K562 (cell line): ENCODE results near the gene STC2. TPM values are rescaled to one million over a fixed set of nuclear protein-coding genes. Genes with fewer than 3 reads are reported as not detected.

Experiments used
- ATAC-seq: fragments of 200-7000 bp; cut with Tn5 transposase; 3 replicates; pipeline ENCODE4 v1.9.1; 2020; ENCODE audit warnings: moderate library complexity
- BruUV-seq: library from RNA; stranded (reverse); fragments of 400-500 nt; replicated peaks from 2 replicates; lab custom pipeline; 2021; lab: Mats Ljungman, UMichigan
- CTCF ChIA-PET: fragments of 300-600 bp; formaldehyde crosslinking; extraction: SDS; loops from one replicate; lab custom pipeline; 2021; ENCODE audit warnings: low intra/inter-chr PET ratio; lab: Yijun Ruan, JAX
- POLR2A ChIA-PET: fragments of 300-600, 350-650 bp; sonication (Branson Sonifier 250); formaldehyde crosslinking; extraction: SDS; loops from one replicate; lab custom pipeline; 2021; ENCODE audit warnings: antibody characterized with exemption, inconsistent platforms; lab: Yijun Ruan, JAX
- DNase-seq, 4 experiments: peaks; one replicate each; pipeline versions ENCODE4 v3.0.0 to v3.0.0-alpha.2; 2011 to 2018; ENCODE audit warnings: low spot score in 3 of 4, mixed read lengths in 3 of 4; ENCODE audit errors: extremely low read depth in 1 of 4
- FAIRE-seq: peaks from 2 replicates; lab custom pipeline; 2011; peaks lifted over from hg19 to GRCh38; lab: Jason Lieb, UNC
- H2AFZ ChIP-seq: 2 replicates; pipeline ENCODE4 v1.6.0; 2011; ENCODE audit warnings: low read depth, low read length, control low read depth, inconsistent platforms
- H3K27ac ChIP-seq: fragments of 200-600 bp; 3 replicates; pipeline ENCODE4 v1.8.0; 2011; ENCODE audit warnings: low read depth, mild to moderate bottlenecking, control low read depth, inconsistent platforms, low read length, moderate library complexity, mixed read lengths; ENCODE audit errors: extremely low read depth
- H3K27me3 ChIP-seq, 2 experiments: fragments of 300-600 bp in 1 of 2; 2 replicates in 1 of 2; 3 replicates in 1 of 2; pipeline versions ENCODE4 v1.6.0 to v1.8.0; 2011; ENCODE audit warnings: inconsistent platforms in 2 of 2, low read length in 2 of 2, mild to moderate bottlenecking in 1 of 2, mixed read lengths in 1 of 2, moderate library complexity in 1 of 2; ENCODE audit not compliant: control insufficient read depth in 2 of 2, insufficient read depth in 2 of 2
- H3K36me3 ChIP-seq: fragments of 300-600 bp; 3 replicates; pipeline ENCODE4 v1.8.0; 2011; ENCODE audit warnings: mild to moderate bottlenecking, low read length, inconsistent platforms; ENCODE audit not compliant: control insufficient read depth, insufficient read depth
- H3K4me1 ChIP-seq, 2 experiments: fragments of 200-600 bp in 1 of 2; replicated peaks in 1 of 2; 2 replicates in 1 of 2; 3 replicates in 1 of 2; pipeline versions ENCODE4 v1.5.1 to v1.8.0; 2011; ENCODE audit warnings: inconsistent platforms in 2 of 2, low read length in 2 of 2, mild to moderate bottlenecking in 1 of 2, mixed read lengths in 1 of 2, moderate library complexity in 1 of 2; ENCODE audit not compliant: control insufficient read depth in 2 of 2, insufficient read depth in 2 of 2
- H3K4me2 ChIP-seq: 2 replicates; pipeline ENCODE4 v1.6.1; 2011; ENCODE audit warnings: low read length, control low read depth, inconsistent platforms, mixed read lengths; ENCODE audit not compliant: insufficient read depth
- H3K4me3 ChIP-seq: fragments of 200-600 bp; sonication (generic), shearing (Covaris generic); 2 replicates; pipeline ENCODE4 v1.5.1; 2016; ENCODE audit warnings: control low read depth, inconsistent platforms
- H3K79me2 ChIP-seq: fragments of 200-600 bp; 3 replicates; pipeline ENCODE4 v1.8.0; 2011; ENCODE audit warnings: low read length, inconsistent platforms; ENCODE audit not compliant: control insufficient read depth, insufficient read depth
- H3K9ac ChIP-seq, 2 experiments: 2 replicates each; pipeline versions ENCODE4 v1.6.0 to v1.6.1; 2011; ENCODE audit warnings: low read depth in 2 of 2, low read length in 2 of 2, control low read depth in 1 of 2, inconsistent platforms in 1 of 2, mild to moderate bottlenecking in 1 of 2, mixed read lengths in 1 of 2; ENCODE audit not compliant: insufficient read depth in 1 of 2
- H3K9me1 ChIP-seq: one replicate; pipeline ENCODE4 v1.6.0; 2011; ENCODE audit warnings: inconsistent platforms, mild to moderate bottlenecking, low read length, moderate library complexity; ENCODE audit not compliant: control insufficient read depth, insufficient read depth
- H3K9me3 ChIP-seq: replicated peaks from 2 replicates; pipeline ENCODE4 v1.5.1; 2011; ENCODE audit warnings: low read depth, low read length, inconsistent platforms; ENCODE audit not compliant: control insufficient read depth, insufficient read depth
- H4K20me1 ChIP-seq: replicated peaks from 2 replicates; pipeline ENCODE4 v1.6.1; 2011; ENCODE audit warnings: low read length, inconsistent platforms, mixed read lengths; ENCODE audit not compliant: control insufficient read depth, insufficient read depth
- ADNP ChIP-seq: fragments of 200-800 bp; sonication (Bioruptor generic); IDR thresholded peaks from 2 replicates; pipeline ENCODE4 v1.6.1; 2016; ENCODE audit warnings: missing genetic modification characterization, missing compliant biosample characterization
- PRDM10 ChIP-seq: fragments of 450-650 bp; IDR thresholded peaks from 2 replicates; pipeline ENCODE4 v1.6.1; 2018; ENCODE audit not compliant: partially characterized antibody
- WGBS: fragments of 100-300 bp; shearing (Covaris generic); methylation state at CpG from one replicate; pipeline ENCODE4 v1.1.6; 2016; ENCODE audit warnings: low coverage, mixed read lengths; ENCODE audit not compliant: insufficient coverage; ENCODE audit errors: missing lambda C conversion rate; 5-methylcytosine and 5-hydroxymethylcytosine counted together
- in situ Hi-C: fragments of 300-500 bp; cut with MboI; formaldehyde crosslinking; loops from 4 replicates; pipeline ENCODE4 v1.15.0; 2018; ENCODE audit warnings: inconsistent platforms, mixed read lengths
- intact Hi-C: fragments of 100-400 bp; cut with micrococcal nuclease; formaldehyde crosslinking; loops from 2 replicates; pipeline ENCODE4 v1.14.2; 2022
- polyA plus RNA-seq, 8 experiments: library from polyadenylated mRNA; depleted of rRNA in 4 of 8; stranded (reverse) in 5 of 8; unstranded in 3 of 8; fragments of >200 nt; fragmentation: Nextera tagmentation in 2 of 8; fragmentation: Illumina TruSeq in 1 of 8; extraction: Ambion mirVana in 2 of 8; extraction: Trizol in 1 of 8; gene quantifications; 2 replicates each; pipeline versions ENCODE4 v1.2.1 to v1.2.3, GENCODE V29; 2011 to 2014; ENCODE audit warnings: inconsistent platforms in 1 of 8, missing spikeins in 1 of 8
- total RNA-seq, 7 experiments: library from RNA; depleted of rRNA in 6 of 7; stranded (reverse); fragments of >200 nt in 6 of 7; fragmentation: Illumina TruSeq in 2 of 7; extraction: Trizol in 2 of 7; gene quantifications; 2 replicates each; pipeline versions ENCODE4 v1.2.1 to v1.2.3, GENCODE V29; 2011 to 2021; ENCODE audit warnings: low replicate concordance in 1 of 7

Gene STC2
- total and polyA plus RNA-seq, 9 of the 15 experiments (the other 6 are each of a cell fraction or from before 2014, with no cell fraction given): 0.62 to 31.7 (median 7.4) TPM

GRCh38 chr5:173331287-173331686, 3.1 kb upstream of the STC2 start:
- Histone ChIP-seq H3K36me3 (no peaks in the 10 kb centered on the region), H3K4me1 (peaks cover 10 to 32% of the 10 kb centered on the region in 2 experiments; a peak in 4 of 5 replicates), H4K20me1 (no peaks in the 10 kb centered on the region), H3K27ac (no peak overlapping the region), H3K9me1 (no peaks in the 10 kb centered on the region), H3K9me3 (no peaks in the 10 kb centered on the region), H3K4me3 (no peak overlapping the region), H3K79me2 (peaks cover 18% of the 10 kb centered on the region), H3K27me3 (0 out of 5 replicates have a peak, but pooled peaks cover 0 to 5% of the 10 kb centered on the region in 2 experiments), H3K4me2 (no peak overlapping the region), H3K9ac (no peak overlapping the region), H2AFZ (peak overlapping the region; percentile 78)
- intact Hi-C loops (loop anchor here (5.0 to 10.0 kb wide), 2 partner anchors 244 to 354 kb away; no protein-coding TSS in a partner anchor), in situ Hi-C loops (loop anchor here (5.0 kb wide), 1 partner anchor 39 kb away; no protein-coding TSS in a partner anchor)
- DNase-seq (no peak), FAIRE-seq (no peak), ATAC-seq (no peak)
- WGBS: 63% methylated on average over 3 of the region's 4 CpGs
- peak; percentile 47 for TF ChIP-seq PRDM10
- TF ChIP-seq ADNP (tag): no peak
- CTCF ChIA-PET: interaction anchor here (0.6 to 3.2 kb wide), 2 partner anchors 37 to 186 kb away, joined by 3 to 86 read pairs; partner anchors contain the start of gene BNIP1
- POLR2A ChIA-PET: interaction anchor here (0.5 to 2.7 kb wide), 6 partner anchors 11 to 347 kb away, joined by 3 to 22 read pairs (median 4); no protein-coding TSS in a partner anchor
- no TSS peak for BruUV-seq
